Common myeloid progenitor, CD34-positive (primary cell): ENCODE measurements around the gene MAPK13.
"Not testable (repeated sequence)": the region's sequence is repeated elsewhere in the genome, so short reads cannot be mapped to it uniquely, and the experiment has no call there.

Experiments used
- CTCF ChIA-PET: fragments of 350-600 bp; sonication (Branson Sonifier 250); formaldehyde crosslinking; loops from one replicate; lab custom pipeline; 2021; ENCODE audit warnings: antibody characterized with exemption; lab: Charles Lee
- POLR2A ChIA-PET: fragments of 350-600 bp; sonication (Branson Sonifier 250); formaldehyde crosslinking; loops from one replicate; lab custom pipeline; 2021; ENCODE audit warnings: antibody characterized with exemption; lab: Charles Lee
- DNase-seq, 3 donors: peaks; one replicate each; pipeline versions ENCODE4 v3.0.0 to v3.0.0-alpha.2; 2013
- H3K27ac ChIP-seq, 2 experiments: 1 replicate in 1 of 2; 2 replicates in 1 of 2; pipeline ENCODE4 v1.7.0; 2013; ENCODE audit warnings: inconsistent platforms in 2 of 2, low read length in 2 of 2, mild to moderate bottlenecking in 2 of 2, low read depth in 1 of 2, moderate library complexity in 1 of 2; ENCODE audit not compliant: severe bottlenecking in 2 of 2, insufficient read depth in 1 of 2, poor library complexity in 1 of 2
- H3K27me3 ChIP-seq, 5 experiments: replicated peaks in 2 of 5; 1 replicate in 3 of 5; 2 replicates in 2 of 5; pipeline versions ENCODE4 v1.6.1 to v1.7.0; 2013; ENCODE audit warnings: low read length in 4 of 5, mild to moderate bottlenecking in 2 of 5, moderate library complexity in 2 of 5, inconsistent platforms in 1 of 5; ENCODE audit not compliant: insufficient read depth in 5 of 5, control insufficient read depth in 4 of 5
- H3K36me3 ChIP-seq, 4 experiments: 1 replicate in 2 of 4; 2 replicates in 2 of 4; pipeline versions ENCODE4 v1.6.1 to v1.7.0; 2013; ENCODE audit warnings: low read length in 3 of 4, control low read depth in 1 of 4, mild to moderate bottlenecking in 1 of 4; ENCODE audit not compliant: control insufficient read depth in 4 of 4, insufficient read depth in 4 of 4
- H3K4me1 ChIP-seq, 4 experiments: 1 replicate in 3 of 4; 2 replicates in 1 of 4; pipeline versions ENCODE4 v1.6.1 to v1.7.1; 2013; ENCODE audit warnings: low read length in 3 of 4, mild to moderate bottlenecking in 3 of 4, control low read depth in 1 of 4, inconsistent platforms in 1 of 4, moderate library complexity in 1 of 4; ENCODE audit not compliant: control insufficient read depth in 4 of 4, insufficient read depth in 4 of 4; ENCODE audit errors: control extremely low read depth in 1 of 4
- H3K4me3 ChIP-seq, 7 experiments: 1 replicate in 4 of 7; 2 replicates in 3 of 7; pipeline versions ENCODE4 v1.5.1 to v1.7.0; 2013; ENCODE audit warnings: mild to moderate bottlenecking in 7 of 7, low read length in 6 of 7, moderate library complexity in 6 of 7, inconsistent platforms in 2 of 7, low read depth in 2 of 7, control low read depth in 1 of 7; ENCODE audit not compliant: insufficient read depth in 4 of 7, control insufficient read depth in 1 of 7; ENCODE audit errors: extremely low read depth in 1 of 7
- H3K9me3 ChIP-seq, 5 experiments: 1 replicate in 4 of 5; 2 replicates in 1 of 5; pipeline versions ENCODE4 v1.6.1 to v1.7.1; 2013; ENCODE audit warnings: low read length in 4 of 5, mild to moderate bottlenecking in 2 of 5, inconsistent platforms in 1 of 5, low read depth in 1 of 5, moderate library complexity in 1 of 5; ENCODE audit not compliant: control insufficient read depth in 4 of 5, insufficient read depth in 2 of 5; ENCODE audit errors: control extremely low read depth in 1 of 5
- WGBS: methylation state at CpG from one replicate; pipeline ENCODE4 v1.1.5; 2013; ENCODE audit not compliant: insufficient coverage; 5-methylcytosine and 5-hydroxymethylcytosine counted together

Gene MAPK13

GRCh38 chr6:36121787-36122494, 8.4 kb upstream of the MAPK13 start:
- Histone ChIP-seq H3K36me3 (peaks cover 5 to 13% (median 6%) of the 10 kb centered on the region in 4 experiments), H3K4me3 (no peak overlapping the region), H3K4me1 (peaks cover 25 to 41% (median 29%) of the 10 kb centered on the region in 4 experiments), H3K27me3 (peaks cover 0 to 8% (median 0%) of the 10 kb centered on the region in 5 experiments), H3K27ac (no peak overlapping the region), H3K9me3 (no peaks in the 10 kb centered on the region)
- WGBS: 92% methylated on average over 4 of the region's 4 CpGs
- ChIA-PET CTCF (interaction anchor here (0.8 to 3.9 kb wide), 17 partner anchors 7 to 242 kb away, joined by 3 to 23 read pairs (median 6); partner anchors contain the start of gene MAPK14), POLR2A (interaction anchor here (1.2 to 1.8 kb wide), 2 partner anchors 10 to 14 kb away, joined by 4 to 5 read pairs; no protein-coding TSS in a partner anchor)
- DNase-seq: no peak

- no peak for DNase-seq
- CTCF ChIA-PET: interaction anchor here (0.7 to 3.9 kb wide), 9 partner anchors 9 to 237 kb away, joined by 3 to 21 read pairs (median 7); no protein-coding TSS in a partner anchor
- H3K27me3 ChIP-seq: peaks cover 0 to 11% (median 0%) of the 10 kb centered on the region in 5 experiments
- no peaks in the 10 kb centered on the region for H3K9me3 ChIP-seq
- H3K4me1 ChIP-seq: peaks cover 19 to 39% (median 25%) of the 10 kb centered on the region in 4 experiments
- POLR2A ChIA-PET: interaction anchor here (1.8 kb wide), 1 partner anchor 9 kb away, joined by 5 read pairs; no protein-coding TSS in a partner anchor
- H3K27ac ChIP-seq: no peak overlapping the region
- H3K36me3 ChIP-seq: peaks cover under 1 to 11% (median 3%) of the 10 kb centered on the region in 4 experiments
- H3K4me3 ChIP-seq: no peak overlapping the region
- WGBS: 91% methylated on average over 7 of the region's 11 CpGs
These were observed 7.6 kb upstream of the MAPK13 start for GRCh38 chr6:36122495-36123269.

GRCh38 chr6:36123270-36124139, 6.8 kb upstream of the MAPK13 start:
- peaks cover 19 to 34% (median 24%) of the 10 kb centered on the region in 4 experiments for H3K4me1 ChIP-seq
- ChIA-PET CTCF (interaction anchor here (0.7 to 3.9 kb wide), 13 partner anchors 8 to 237 kb away, joined by 3 to 21 read pairs (median 5); partner anchors contain the start of gene MAPK14), POLR2A (no interaction called here)
- H3K9me3 ChIP-seq: no peaks in the 10 kb centered on the region
- no peak overlapping the region for H3K4me3 ChIP-seq
- DNase-seq: peak; percentile 85 to 91 (median 88)
- H3K27ac ChIP-seq: no peak overlapping the region
- 62% methylated on average over 7 of the region's 10 CpGs for WGBS
- H3K36me3 ChIP-seq: peaks cover 0 to 8% (median 1%) of the 10 kb centered on the region in 4 experiments
- H3K27me3 ChIP-seq: peaks cover 0 to 19% (median 2%) of the 10 kb centered on the region in 5 experiments

GRCh38 chr6:36124346-36124745, 6.0 kb upstream of the MAPK13 start:
- H3K4me3 ChIP-seq, H3K36me3 ChIP-seq, POLR2A ChIA-PET, H3K9me3 ChIP-seq, DNase-seq, H3K27ac ChIP-seq: not testable (repeated sequence)
- H3K27me3 ChIP-seq: peaks cover 0 to 27% (median 4%) of the 10 kb centered on the region in 5 experiments
- 91% methylated on average over 6 of the region's 8 CpGs for WGBS
- CTCF ChIA-PET: interaction anchor here (0.7 to 3.9 kb wide), 10 partner anchors 9 to 236 kb away, joined by 3 to 21 read pairs (median 4); partner anchors contain the start of gene MAPK14
- peaks cover 14 to 30% (median 22%) of the 10 kb centered on the region in 4 experiments for H3K4me1 ChIP-seq

- DNase-seq: no peak
- no peak overlapping the region for H3K4me3 ChIP-seq
- H3K9me3 ChIP-seq: no peaks in the 10 kb centered on the region
- H3K4me1 ChIP-seq: peaks cover 13 to 32% (median 23%) of the 10 kb centered on the region in 4 experiments
- peaks cover 0 to 32% (median 4%) of the 10 kb centered on the region in 5 experiments for H3K27me3 ChIP-seq
- H3K36me3 ChIP-seq: no peaks in the 10 kb centered on the region
- ChIA-PET CTCF (interaction anchor here (0.7 to 2.8 kb wide), 10 partner anchors 21 to 236 kb away, joined by 3 to 12 read pairs (median 3); no protein-coding TSS in a partner anchor), POLR2A (no interaction called here)
- no peak overlapping the region for H3K27ac ChIP-seq
- WGBS: 90% methylated on average over 3 of the region's 3 CpGs
These were observed 5.4 kb upstream of the MAPK13 start for GRCh38 chr6:36124881-36125280.

GRCh38 chr6:36125575-36125974, 4.7 kb upstream of the MAPK13 start:
- Histone ChIP-seq H3K27ac (no peak overlapping the region), H3K9me3 (no peaks in the 10 kb centered on the region), H3K36me3 (no peaks in the 10 kb centered on the region), H3K27me3 (peaks cover 0 to 38% (median 7%) of the 10 kb centered on the region in 5 experiments), H3K4me1 (peaks cover 11 to 32% (median 25%) of the 10 kb centered on the region in 4 experiments), H3K4me3 (no peak overlapping the region)
- 76% methylated on average over 7 of the region's 8 CpGs for WGBS
- ChIA-PET POLR2A (no interaction called here), CTCF (interaction anchor here (0.9 to 2.1 kb wide), 7 partner anchors 21 to 236 kb away, joined by 3 to 8 read pairs (median 3); no protein-coding TSS in a partner anchor)
- no peak for DNase-seq
